ENCODE data around the gene SLC24A1. TPM values are rescaled to one million over a fixed set of nuclear protein-coding genes. Genes with fewer than 3 reads are reported as not detected.

SLC24A1 gene
- polyA plus RNA-seq, 3 donors = 0.80 to 1.7 (median 0.83) TPM

DNA sequence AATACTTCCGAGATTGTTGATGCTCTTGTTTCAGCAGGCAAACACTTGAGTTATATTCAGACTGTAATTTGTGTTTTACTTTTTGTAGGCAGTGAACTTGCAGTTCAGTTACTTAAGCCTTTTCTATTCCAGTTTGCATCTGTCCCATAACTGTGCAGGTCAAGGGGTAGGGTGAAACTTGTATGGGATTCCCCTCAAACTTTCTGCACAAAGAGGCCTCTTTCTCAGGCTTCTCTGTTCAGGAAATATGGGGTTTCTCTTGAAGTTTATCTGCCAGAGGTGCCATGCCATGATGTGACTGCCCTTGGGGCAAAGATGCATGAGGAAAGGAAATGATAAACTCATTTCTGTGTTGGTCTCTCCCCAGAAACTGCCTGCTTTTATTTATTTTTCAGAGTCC, 66.7 kb downstream of the SLC24A1 start:
- no CpG with 5 or more reads among the region's 1 CpG for WGBS (ENCODE audit: insufficient coverage)
- intact Hi-C loops (cut with micrococcal nuclease) = no loop called here
- no peak overlapping the region for H3K4me2 ChIP-seq (replicated peaks; ENCODE audit: extremely low read depth, low read length, poor library complexity, severe bottlenecking)
- H3K9me3 ChIP-seq (replicated peaks in 1 of 2; ENCODE audit: control insufficient read depth in 1 of 2, insufficient read depth in 1 of 2, low read length in 2 of 2) = no peaks in the 10 kb centered on the region
- H3K36me3 ChIP-seq (replicated peaks in 1 of 2; ENCODE audit: control insufficient read depth in 1 of 2, insufficient read depth in 2 of 2, low read length in 2 of 2) = peaks cover 45 to 69% of the 10 kb centered on the region in 2 donors
- no peak overlapping the region for H3K4me3 ChIP-seq (replicated peaks in 1 of 3; ENCODE audit: low read depth in 2 of 3, low read length in 3 of 3)
- H4K20me1 ChIP-seq (ENCODE audit: insufficient read depth, low read length) = no peaks in the 10 kb centered on the region
- Mint-ChIP-seq H3K36me3 (peaks cover 50 to 73% of the 10 kb centered on the region in 2 donors), H3K27me3 (ENCODE audit: low read depth in 3 of 3) (peaks cover 0 to 3% (median 0%) of the 10 kb centered on the region in 3 donors), H3K9me3 (peaks cover 0 to 4% (median 2%) of the 10 kb centered on the region in 7 donors), H3K4me3 (no peak overlapping the region), H3K27ac (no peak overlapping the region), H3K4me1 (no peaks in the 10 kb centered on the region)
- H3K27ac ChIP-seq (ENCODE audit: low read depth in 1 of 2, low read length in 2 of 2) = no peak overlapping the region
- no peaks in the 10 kb centered on the region for H3K27me3 ChIP-seq (ENCODE audit: control insufficient read depth in 2 of 2, insufficient read depth in 2 of 2, low read length in 2 of 2)
- no peak for DNase-seq
- no peaks in the 10 kb centered on the region for H3K4me1 ChIP-seq (ENCODE audit: control insufficient read depth in 1 of 2, insufficient read depth in 2 of 2, low read length in 2 of 2)
- TF ChIP-seq, protein P1, sequence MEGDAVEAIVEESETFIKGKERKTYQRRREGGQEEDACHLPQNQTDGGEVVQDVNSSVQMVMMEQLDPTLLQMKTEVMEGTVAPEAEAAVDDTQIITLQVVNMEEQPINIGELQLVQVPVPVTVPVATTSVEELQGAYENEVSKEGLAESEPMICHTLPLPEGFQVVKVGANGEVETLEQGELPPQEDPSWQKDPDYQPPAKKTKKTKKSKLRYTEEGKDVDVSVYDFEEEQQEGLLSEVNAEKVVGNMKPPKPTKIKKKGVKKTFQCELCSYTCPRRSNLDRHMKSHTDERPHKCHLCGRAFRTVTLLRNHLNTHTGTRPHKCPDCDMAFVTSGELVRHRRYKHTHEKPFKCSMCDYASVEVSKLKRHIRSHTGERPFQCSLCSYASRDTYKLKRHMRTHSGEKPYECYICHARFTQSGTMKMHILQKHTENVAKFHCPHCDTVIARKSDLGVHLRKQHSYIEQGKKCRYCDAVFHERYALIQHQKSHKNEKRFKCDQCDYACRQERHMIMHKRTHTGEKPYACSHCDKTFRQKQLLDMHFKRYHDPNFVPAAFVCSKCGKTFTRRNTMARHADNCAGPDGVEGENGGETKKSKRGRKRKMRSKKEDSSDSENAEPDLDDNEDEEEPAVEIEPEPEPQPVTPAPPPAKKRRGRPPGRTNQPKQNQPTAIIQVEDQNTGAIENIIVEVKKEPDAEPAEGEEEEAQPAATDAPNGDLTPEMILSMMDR (IDR thresholded peaks at IDR 0.05) = no peak
- H3K79me2 ChIP-seq (ENCODE audit: insufficient read depth, low read length) = no peaks in the 10 kb centered on the region
- no peak overlapping the region for H3K9ac ChIP-seq (ENCODE audit: insufficient read depth, low read length, poor library complexity, severe bottlenecking)
- H2AFZ ChIP-seq (ENCODE audit: insufficient read depth, low read depth, low read length, poor library complexity, severe bottlenecking) = no peak overlapping the region

GRCh38 chr15:65690173-65690572, 68.4 kb downstream of the SLC24A1 start:
- no peak overlapping the region for H3K9ac ChIP-seq (ENCODE audit: insufficient read depth, low read length, poor library complexity, severe bottlenecking)
- TF ChIP-seq, protein P1 (IDR thresholded peaks at IDR 0.05) = no peak
- H3K79me2 ChIP-seq (ENCODE audit: insufficient read depth, low read length) = no peaks in the 10 kb centered on the region
- H3K4me3 ChIP-seq (replicated peaks in 1 of 3; ENCODE audit: low read depth in 2 of 3, low read length in 3 of 3) = no peak overlapping the region
- H3K36me3 Mint-ChIP-seq = peaks cover 60 to 84% of the 10 kb centered on the region in 2 donors
- no peaks in the 10 kb centered on the region for H3K27me3 ChIP-seq (ENCODE audit: control insufficient read depth in 2 of 2, insufficient read depth in 2 of 2, low read length in 2 of 2)
- H3K27ac ChIP-seq (ENCODE audit: low read depth in 1 of 2, low read length in 2 of 2) = no peak overlapping the region
- H3K4me1 ChIP-seq (ENCODE audit: control insufficient read depth in 1 of 2, insufficient read depth in 2 of 2, low read length in 2 of 2) = no peaks in the 10 kb centered on the region
- no peaks in the 10 kb centered on the region for H3K4me1 Mint-ChIP-seq
- peaks cover 58 to 86% of the 10 kb centered on the region in 2 donors for H3K36me3 ChIP-seq (replicated peaks in 1 of 2; ENCODE audit: control insufficient read depth in 1 of 2, insufficient read depth in 2 of 2, low read length in 2 of 2)
- H3K27me3 Mint-ChIP-seq (ENCODE audit: low read depth in 3 of 3) = peaks cover 0 to 3% (median 0%) of the 10 kb centered on the region in 3 donors
- no peak overlapping the region for H3K4me2 ChIP-seq (replicated peaks; ENCODE audit: extremely low read depth, low read length, poor library complexity, severe bottlenecking)
- no CpG with 5 or more reads among the region's 1 CpG for WGBS (ENCODE audit: insufficient coverage)
- peaks cover 0 to 4% (median 2%) of the 10 kb centered on the region in 7 donors for H3K9me3 Mint-ChIP-seq
- H3K27ac Mint-ChIP-seq = no peak overlapping the region
- no peaks in the 10 kb centered on the region for H4K20me1 ChIP-seq (ENCODE audit: insufficient read depth, low read length)
- no peak for DNase-seq
- intact Hi-C loops (cut with micrococcal nuclease) = no loop called here
- no peak overlapping the region for H2AFZ ChIP-seq (ENCODE audit: insufficient read depth, low read depth, low read length, poor library complexity, severe bottlenecking)
- no peak overlapping the region for H3K4me3 Mint-ChIP-seq
- no peaks in the 10 kb centered on the region for H3K9me3 ChIP-seq (replicated peaks in 1 of 2; ENCODE audit: control insufficient read depth in 1 of 2, insufficient read depth in 1 of 2, low read length in 2 of 2)
